Measurements from ENCODE around the gene NR1H2.
"Not testable (repeated sequence)": the region's sequence is repeated elsewhere in the genome, so short reads cannot be mapped to it uniquely, and the experiment has no call there.

Gene NR1H2

GRCh38 chr19:50380751-50381151, 4.5 kb downstream of the NR1H2 start:
- Mint-ChIP-seq H3K9me3 (no peaks in the 10 kb centered on the region), H3K36me3 (ENCODE audit: low read depth) (peaks cover 53% of the 10 kb centered on the region), H3K27ac (no peak overlapping the region)

GRCh38 chr19:50381881-50382729, 5.8 kb downstream of the NR1H2 start:
- Mint-ChIP-seq H3K36me3 (ENCODE audit: low read depth) (peaks cover 57% of the 10 kb centered on the region), H3K9me3 (no peaks in the 10 kb centered on the region), H3K4me1 (ENCODE audit: low read depth) (peaks cover 35% of the 10 kb centered on the region), H3K27me3 (no peaks in the 10 kb centered on the region), H3K27ac (no peak overlapping the region), H3K4me3 (no peak overlapping the region)

More at GRCh38 chr19:50380751-50381151, 4.5 kb downstream of the NR1H2 start:
- Mint-ChIP-seq H3K4me3 (no peak overlapping the region), H3K27me3 (no peaks in the 10 kb centered on the region), H3K4me1 (ENCODE audit: low read depth) (peaks cover 41% of the 10 kb centered on the region)

- Mint-ChIP-seq H3K4me3 (peak overlapping the region; percentile 95), H3K36me3 (ENCODE audit: low read depth) (peaks cover 58% of the 10 kb centered on the region), H3K4me1 (ENCODE audit: low read depth) (peaks cover 33% of the 10 kb centered on the region), H3K27ac (peak overlapping the region; percentile 99), H3K27me3 (no peaks in the 10 kb centered on the region), H3K9me3 (no peaks in the 10 kb centered on the region)
Measured at GRCh38 chr19:50383001-50383851, 7.0 kb downstream of the NR1H2 start.

GRCh38 chr19:50383852-50384684, 7.8 kb downstream of the NR1H2 start, which contains the start of gene POLD1:
TSS of gene POLD1 (plus strand) at chr19:50384347. CDS start at chr19:50398852, 14,505 bp downstream.
- Mint-ChIP-seq H3K36me3 (ENCODE audit: low read depth) (peaks cover 57% of the 10 kb centered on the region), H3K4me3 (peak within 1 kb of the TSS; percentile 95), H3K9me3 (no peaks in the 10 kb centered on the region), H3K27ac (peak within 1 kb of the TSS; percentile 99), H3K4me1 (ENCODE audit: low read depth) (peaks cover 33% of the 10 kb centered on the region), H3K27me3 (no peaks in the 10 kb centered on the region)

- peak overlapping the region; percentile 99 for H3K27ac Mint-ChIP-seq
- peaks cover 33% of the 10 kb centered on the region for H3K4me1 Mint-ChIP-seq (ENCODE audit: low read depth)
- H3K9me3 Mint-ChIP-seq = no peaks in the 10 kb centered on the region
- H3K36me3 Mint-ChIP-seq (ENCODE audit: low read depth) = peaks cover 49% of the 10 kb centered on the region
- no peaks in the 10 kb centered on the region for H3K27me3 Mint-ChIP-seq
- H3K4me3 Mint-ChIP-seq = peak overlapping the region; percentile 95
Measured at GRCh38 chr19:50384685-50385535, 8.7 kb downstream of the NR1H2 start.

GRCh38 chr19:50387176-50387867, 11.1 kb downstream of the NR1H2 start:
- Mint-ChIP-seq H3K9me3 (no peaks in the 10 kb centered on the region), H3K4me3 (peak overlapping the region; percentile 18), H3K27ac (peak overlapping the region; percentile 1)

GRCh38 chr19:50387868-50388245, 11.6 kb downstream of the NR1H2 start:
- peak overlapping the region; percentile 1 for H3K27ac Mint-ChIP-seq
- H3K27me3 Mint-ChIP-seq = no peaks in the 10 kb centered on the region
- peaks cover 58% of the 10 kb centered on the region for H3K36me3 Mint-ChIP-seq (ENCODE audit: low read depth)
- H3K9me3 Mint-ChIP-seq = no peaks in the 10 kb centered on the region
- H3K4me3 Mint-ChIP-seq = peak overlapping the region; percentile 18
- H3K4me1 Mint-ChIP-seq (ENCODE audit: low read depth) = peaks cover 33% of the 10 kb centered on the region

More at GRCh38 chr19:50387176-50387867, 11.1 kb downstream of the NR1H2 start:
- no peaks in the 10 kb centered on the region for H3K27me3 Mint-ChIP-seq
- H3K4me1 Mint-ChIP-seq (ENCODE audit: low read depth) = peaks cover 33% of the 10 kb centered on the region
- peaks cover 53% of the 10 kb centered on the region for H3K36me3 Mint-ChIP-seq (ENCODE audit: low read depth)

GRCh38 chr19:50390295-50390694, 14.0 kb downstream of the NR1H2 start:
- not testable (repeated sequence) for H3K27ac Mint-ChIP-seq, H3K27me3 Mint-ChIP-seq, H3K9me3 Mint-ChIP-seq, H3K4me3 Mint-ChIP-seq
- H3K36me3 Mint-ChIP-seq (ENCODE audit: low read depth) = peaks cover 56% of the 10 kb centered on the region
- H3K4me1 Mint-ChIP-seq (ENCODE audit: low read depth) = peaks cover 10% of the 10 kb centered on the region

- H3K27me3 Mint-ChIP-seq; H3K9me3 Mint-ChIP-seq; H3K4me1 Mint-ChIP-seq (ENCODE audit: low read depth); H3K27ac Mint-ChIP-seq; H3K4me3 Mint-ChIP-seq: not testable (repeated sequence)
- H3K36me3 Mint-ChIP-seq (ENCODE audit: low read depth) = peaks cover 59% of the 10 kb centered on the region
Measured at GRCh38 chr19:50390952-50391351, 14.7 kb downstream of the NR1H2 start.

GRCh38 chr19:50392759-50393158, 16.5 kb downstream of the NR1H2 start:
- Mint-ChIP-seq H3K27me3 (no peaks in the 10 kb centered on the region), H3K36me3 (ENCODE audit: low read depth) (peaks cover 55% of the 10 kb centered on the region), H3K9me3 (no peaks in the 10 kb centered on the region), H3K4me3 (no peak overlapping the region), H3K27ac (no peak overlapping the region), H3K4me1 (ENCODE audit: low read depth) (peaks cover 2% of the 10 kb centered on the region)

GRCh38 chr19:50393589-50393988, 17.3 kb downstream of the NR1H2 start:
- no peak overlapping the region for H3K4me3 Mint-ChIP-seq
- H3K36me3 Mint-ChIP-seq (ENCODE audit: low read depth) = peaks cover 51% of the 10 kb centered on the region
- no peaks in the 10 kb centered on the region for H3K9me3 Mint-ChIP-seq
- no peaks in the 10 kb centered on the region for H3K27me3 Mint-ChIP-seq
- H3K27ac Mint-ChIP-seq = no peak overlapping the region
- no peaks in the 10 kb centered on the region for H3K4me1 Mint-ChIP-seq (ENCODE audit: low read depth)

GRCh38 chr19:50394017-50394416, 17.8 kb downstream of the NR1H2 start:
- no peak overlapping the region for H3K4me3 Mint-ChIP-seq
- H3K27me3 Mint-ChIP-seq = no peaks in the 10 kb centered on the region
- no peak overlapping the region for H3K27ac Mint-ChIP-seq
- peaks cover 51% of the 10 kb centered on the region for H3K36me3 Mint-ChIP-seq (ENCODE audit: low read depth)
- no peaks in the 10 kb centered on the region for H3K9me3 Mint-ChIP-seq
- H3K4me1 Mint-ChIP-seq (ENCODE audit: low read depth) = no peaks in the 10 kb centered on the region

GRCh38 chr19:50398675-50399367, 22.6 kb downstream of the NR1H2 start:
- H3K27ac Mint-ChIP-seq = no peak overlapping the region
- H3K9me3 Mint-ChIP-seq = no peaks in the 10 kb centered on the region
- no peak overlapping the region for H3K4me3 Mint-ChIP-seq
- H3K27me3 Mint-ChIP-seq = no peaks in the 10 kb centered on the region
- peaks cover 34% of the 10 kb centered on the region for H3K36me3 Mint-ChIP-seq (ENCODE audit: low read depth)
- H3K4me1 Mint-ChIP-seq (ENCODE audit: low read depth) = no peaks in the 10 kb centered on the region

All from stimulated activated naive CD8-positive, alpha-beta T cell treated with anti-CD3 and anti-CD28 coated beads, Interleukin-15, Interleukin-2, amounts not matched to agents 100 ng/mL and 50 ng/mL, for 24 hours (primary cell).